GM12892 (cell line): ENCODE data around the gene CRIP1.

ENCODE experiments used
- DNase-seq: peaks from one replicate; pipeline ENCODE4 v3.0.0; 2011; ENCODE audit not compliant: insufficient read length
- FAIRE-seq: peaks from 2 replicates; lab custom pipeline; 2011; peaks lifted over from hg19 to GRCh38; lab: Jason Lieb, UNC
- POLR2A ChIP-seq: IDR thresholded peaks from 2 replicates; pipeline ENCODE4 v1.6.1; 2011; ENCODE audit warnings: low read depth, low read length, control low read depth
- POLR2AphosphoS5 ChIP-seq: IDR thresholded peaks from 2 replicates; pipeline ENCODE4 v1.6.1; 2011; ENCODE audit warnings: low read depth, low read length, control low read depth
- TAF1 ChIP-seq: IDR thresholded peaks from 2 replicates; pipeline ENCODE4 v1.6.1; 2011; ENCODE audit warnings: low read depth, mild to moderate bottlenecking, control low read depth, low read length, borderline replicate concordance

CRIP1 gene

DNA sequence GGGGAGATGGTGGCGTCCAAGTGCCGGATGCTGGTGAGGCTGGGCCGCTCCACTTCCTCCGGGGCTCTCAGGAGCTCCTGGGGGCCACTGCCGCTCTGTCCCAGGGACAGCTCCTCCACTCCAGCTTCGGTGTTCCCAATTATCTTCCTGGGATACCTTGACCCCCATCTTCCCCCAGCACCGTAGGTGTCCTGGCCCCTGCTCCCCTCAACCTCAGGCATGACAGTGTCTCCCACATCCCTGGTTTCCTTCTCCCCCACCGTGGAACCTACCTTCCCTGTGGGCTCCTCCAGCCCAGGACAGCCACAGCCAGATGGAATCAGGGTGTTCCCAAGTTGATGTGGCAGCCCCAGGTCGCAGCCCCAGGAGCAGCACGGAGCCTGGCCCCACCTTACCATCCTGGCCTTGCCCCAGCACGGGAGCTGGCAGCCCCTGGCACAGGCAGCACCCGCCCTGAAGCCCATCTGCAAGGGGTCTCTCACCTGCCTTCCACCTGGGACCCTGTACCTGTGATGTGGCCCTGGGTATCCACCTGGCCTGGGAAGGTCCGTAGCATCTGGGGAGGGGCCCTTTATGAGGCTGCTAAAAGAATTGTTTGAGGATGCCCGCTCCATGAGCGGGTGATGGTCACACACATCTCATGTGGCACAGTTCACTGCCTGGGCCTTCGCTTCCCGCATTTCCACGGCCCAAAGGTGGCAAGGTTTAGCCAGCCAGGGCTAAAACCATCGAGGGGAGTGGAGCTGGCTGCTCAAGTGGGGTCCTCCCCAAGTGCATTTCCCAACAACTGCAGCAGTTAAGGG lies 43.8 kb downstream of the CRIP1 start:
- TF ChIP-seq TAF1 (no peak), POLR2AphosphoS5 (no peak), POLR2A (no peak)
- DNase-seq (no peak), FAIRE-seq (no peak)

DNA sequence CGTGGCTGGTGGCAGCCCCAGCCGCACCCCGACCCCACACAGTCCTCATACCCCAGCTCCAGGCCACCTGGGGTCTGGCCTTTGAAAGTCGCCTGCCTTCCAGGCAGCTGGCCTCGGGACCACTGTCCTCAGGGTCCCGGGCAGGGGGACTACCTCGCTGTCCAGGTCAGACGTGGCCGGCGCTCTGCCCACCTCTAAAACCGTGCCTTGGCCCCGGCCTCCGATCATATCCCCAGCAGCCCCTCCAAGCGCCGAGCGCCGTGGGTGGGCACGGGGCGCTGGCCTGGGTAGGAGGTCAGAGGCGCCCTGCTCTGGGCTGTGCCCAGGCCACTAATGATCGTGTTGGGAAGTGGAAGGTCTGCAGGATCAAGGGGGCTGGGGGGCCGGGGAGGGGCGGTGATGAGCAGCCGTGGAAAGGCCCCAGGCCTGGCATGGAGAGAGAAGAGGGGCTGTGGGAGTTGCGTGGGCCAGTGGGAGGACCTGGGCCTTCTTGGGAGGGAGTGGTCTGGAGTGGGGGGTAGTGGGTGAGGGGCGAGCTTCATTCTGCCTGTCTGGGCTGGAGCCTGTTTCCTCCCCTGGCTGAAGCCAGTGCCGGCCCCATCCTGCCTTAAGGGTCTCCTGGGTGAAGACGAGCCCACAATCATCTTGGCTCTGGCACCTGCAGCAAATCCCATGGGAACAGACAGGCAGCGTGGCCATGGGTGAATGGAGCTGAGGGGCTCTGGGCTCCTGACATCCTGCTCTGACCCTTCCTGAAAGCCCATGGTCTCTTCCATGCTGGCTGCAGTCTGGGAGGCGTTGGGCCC lies 44.6 kb downstream of the CRIP1 start:
- DNase-seq (no peak), FAIRE-seq (no peak)
- TF ChIP-seq POLR2AphosphoS5 (no peak), POLR2A (no peak), TAF1 (no peak)

DNA sequence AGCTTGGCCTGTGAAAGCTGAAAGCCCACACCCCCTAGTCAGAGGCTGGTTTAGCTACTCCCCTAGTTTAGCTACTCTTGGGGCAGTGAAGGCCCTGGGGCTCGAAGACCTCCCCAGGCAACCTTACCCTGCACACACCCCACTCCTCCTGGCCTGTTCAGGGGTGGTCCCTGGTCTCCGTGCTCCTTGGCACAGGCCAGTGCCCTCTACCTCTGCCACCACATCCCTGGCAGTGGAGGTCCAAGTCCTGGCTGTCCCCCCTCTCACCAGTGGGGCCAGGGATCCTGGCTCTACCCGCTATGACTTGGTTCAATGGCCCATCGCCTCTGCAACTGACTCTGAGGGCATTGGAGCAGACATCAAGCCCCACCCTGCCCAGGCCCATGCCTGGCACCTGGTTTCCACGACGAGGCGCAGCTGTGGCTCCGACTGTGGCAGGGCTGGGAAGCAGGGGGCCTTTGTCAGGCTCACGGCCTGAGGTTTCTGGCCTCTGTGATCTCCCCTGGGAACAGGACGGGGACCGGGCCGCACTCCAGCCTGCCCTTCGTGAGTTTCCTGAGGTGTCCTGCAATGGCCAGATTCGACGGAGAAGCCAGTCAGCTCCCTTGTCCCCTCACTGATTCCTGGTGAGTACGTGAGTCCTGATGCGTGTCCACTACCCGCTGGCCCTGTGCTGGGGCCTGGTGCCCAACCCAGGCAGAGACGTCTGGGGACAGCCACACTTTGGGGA lies 45.4 kb downstream of the CRIP1 start:
- FAIRE-seq = no peak
- TF ChIP-seq POLR2A (no peak), POLR2AphosphoS5 (no peak), TAF1 (no peak)
- no peak for DNase-seq

DNA sequence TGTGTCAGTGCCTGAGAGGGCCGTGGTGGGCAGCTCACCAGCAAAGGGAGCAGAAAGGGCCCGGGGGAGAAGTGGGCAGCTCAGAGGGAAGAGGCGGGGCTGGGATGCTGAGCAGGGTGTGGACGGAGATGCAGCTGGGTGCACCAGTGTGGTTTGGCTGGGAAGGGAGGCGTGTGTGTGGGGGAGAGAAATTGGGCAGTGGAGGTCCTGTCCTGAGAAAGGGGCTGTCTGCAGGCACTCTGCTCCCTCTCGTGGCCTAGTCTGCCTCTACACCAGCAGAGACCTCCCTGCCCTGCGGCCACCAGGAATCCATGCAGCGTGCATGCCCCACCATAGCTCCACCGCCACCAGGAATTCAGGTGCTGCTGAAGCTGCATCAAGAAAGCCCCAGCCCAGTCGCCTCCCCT lies 46.1 kb downstream of the CRIP1 start:
- peak; percentile 17 for FAIRE-seq
- peak; percentile 76 for DNase-seq
- no peak for TF ChIP-seq POLR2A
- no peak for TF ChIP-seq TAF1
- TF ChIP-seq POLR2AphosphoS5 = no peak

DNA sequence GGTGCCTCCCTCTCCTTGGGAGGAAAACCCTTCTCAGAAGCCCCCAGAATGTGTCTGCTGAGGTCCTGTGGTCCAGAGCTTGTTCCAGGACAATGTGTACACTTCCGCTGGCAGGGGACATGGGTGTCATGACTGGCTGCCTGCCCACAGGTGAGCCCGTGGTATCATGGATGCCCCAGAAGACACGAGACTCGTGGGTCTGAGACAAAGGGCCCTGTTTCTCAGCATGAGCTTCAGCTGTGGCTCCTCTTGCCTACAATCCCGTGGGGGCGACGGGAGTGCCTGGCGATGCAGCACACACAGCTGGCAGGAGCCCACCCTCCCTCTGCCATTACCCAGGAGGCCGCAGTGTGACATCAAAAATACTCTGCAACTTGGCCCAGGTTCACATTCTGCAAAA lies 46.7 kb downstream of the CRIP1 start:
- DNase-seq = no peak
- no peak for FAIRE-seq
- no peak for TF ChIP-seq TAF1
- no peak for TF ChIP-seq POLR2AphosphoS5
- TF ChIP-seq POLR2A = no peak

DNA sequence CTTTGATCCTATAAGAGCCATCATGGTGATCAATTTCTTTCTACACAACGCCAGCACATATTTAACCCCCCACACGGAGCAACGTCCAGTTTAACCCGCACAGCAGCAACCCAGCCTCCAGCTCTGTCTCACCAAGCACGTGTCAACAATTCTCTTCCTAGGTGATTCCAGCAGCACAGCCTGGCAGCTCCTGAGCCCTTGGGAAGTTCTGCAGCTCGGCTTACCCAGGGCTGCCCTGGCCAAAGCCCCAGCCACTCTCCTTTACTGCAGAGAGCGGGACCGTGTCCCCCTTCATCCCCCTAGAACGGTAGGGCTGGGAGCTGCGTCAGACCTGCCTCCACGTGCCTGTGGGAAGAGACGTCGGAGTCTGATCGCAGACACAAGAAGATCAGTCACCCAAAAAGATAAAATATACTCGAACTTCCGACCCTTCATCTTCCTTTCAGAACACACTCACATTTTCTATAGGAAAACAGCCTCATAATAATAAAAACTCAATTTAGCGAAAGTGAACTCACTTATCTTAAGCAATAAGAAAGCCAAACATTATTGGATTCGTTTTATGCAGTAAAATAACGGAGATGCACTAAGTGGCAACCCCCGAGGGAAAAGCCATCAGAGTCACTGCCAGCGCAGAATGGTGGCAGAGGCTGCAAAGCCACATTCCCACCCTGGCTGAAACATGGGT lies 47.3 kb downstream of the CRIP1 start:
- TF ChIP-seq POLR2AphosphoS5 (no peak), TAF1 (no peak), POLR2A (no peak)
- DNase-seq (no peak), FAIRE-seq (no peak)

DNA sequence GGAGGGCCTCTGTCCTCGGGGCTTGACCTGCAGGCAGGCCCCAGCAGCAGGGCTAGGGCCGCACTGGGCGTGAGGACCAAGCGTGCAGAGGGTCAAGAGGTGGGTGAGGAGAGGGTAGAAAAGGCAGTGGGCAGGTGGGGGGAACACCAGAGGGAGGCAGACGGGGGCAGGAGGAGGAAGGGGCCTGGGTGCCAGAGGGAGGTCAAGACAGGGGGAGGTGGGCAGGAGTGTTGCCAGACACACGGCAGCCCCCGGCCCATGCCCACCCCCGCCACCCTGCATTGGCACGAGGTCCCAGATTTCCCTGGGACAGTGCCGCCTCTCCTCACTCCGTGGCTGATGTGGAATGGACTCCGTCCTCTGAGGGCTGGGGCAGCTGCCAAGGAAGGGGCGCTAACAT lies 47.9 kb downstream of the CRIP1 start:
- DNase-seq (no peak), FAIRE-seq (no peak)
- TF ChIP-seq POLR2A (no peak), TAF1 (no peak), POLR2AphosphoS5 (no peak)

DNA sequence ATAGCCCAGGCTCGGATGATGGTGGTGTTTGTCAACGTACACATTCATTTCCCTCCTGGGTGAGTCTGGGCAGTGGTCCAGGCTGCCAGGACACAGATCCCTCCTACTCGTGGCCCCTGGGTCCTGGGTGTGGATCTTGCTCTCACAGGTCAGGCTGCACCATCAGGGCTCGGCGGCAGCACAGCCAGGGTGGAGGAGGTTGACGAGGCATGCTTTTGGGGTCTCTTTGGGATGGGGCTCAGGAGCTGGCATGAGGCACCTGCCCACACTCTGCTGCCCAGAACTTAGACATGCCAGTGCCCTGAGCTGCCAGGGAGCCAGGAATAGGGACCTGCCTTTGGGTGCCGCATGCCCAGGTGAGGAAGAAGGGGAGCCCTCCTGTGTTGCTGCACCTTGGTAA lies 49.4 kb downstream of the CRIP1 start:
- DNase-seq (no peak), FAIRE-seq (no peak)
- TF ChIP-seq POLR2AphosphoS5 (no peak), TAF1 (no peak), POLR2A (no peak)

DNA sequence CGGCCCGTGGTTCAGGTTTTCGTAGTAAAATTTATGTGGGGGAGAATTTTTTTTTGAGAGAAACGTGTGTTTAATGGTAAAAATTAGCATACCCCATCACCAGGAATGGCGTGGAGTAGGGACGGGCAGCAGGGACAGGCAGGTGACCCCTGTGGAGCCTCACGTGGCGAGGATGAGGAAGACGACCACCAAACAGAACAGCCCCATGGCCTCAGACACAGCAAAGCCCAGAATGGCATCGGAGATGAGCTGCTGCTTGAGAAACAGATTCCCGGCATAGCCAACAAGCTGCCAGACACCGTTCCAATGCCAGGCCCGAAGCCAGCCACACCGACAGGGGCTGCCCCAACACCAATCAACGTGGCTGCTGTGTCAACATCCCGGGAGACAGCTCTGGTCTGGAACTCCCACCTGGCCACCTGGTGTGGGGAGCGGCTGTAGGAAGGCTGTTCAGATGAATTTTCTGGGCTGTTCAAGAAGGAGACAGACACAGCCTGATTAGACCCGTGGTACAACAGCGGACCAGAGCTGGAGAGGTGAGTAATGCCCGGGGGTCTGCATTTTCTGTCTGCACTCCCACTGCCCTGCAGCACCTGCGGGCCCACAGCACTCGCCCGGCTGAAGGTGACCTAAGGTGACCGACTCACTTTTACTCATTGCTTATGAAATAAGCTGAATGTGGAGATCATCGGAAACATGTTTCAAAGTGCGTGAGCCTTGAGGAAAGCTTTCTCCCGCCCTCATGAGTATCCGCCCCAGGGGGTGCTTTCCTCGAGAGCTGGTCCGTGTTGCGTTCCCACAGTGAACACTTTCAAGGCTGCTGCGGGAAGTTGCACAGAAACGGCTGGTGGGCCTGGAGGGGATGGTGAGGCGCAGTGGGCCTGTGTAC lies 50.2 kb downstream of the CRIP1 start:
- FAIRE-seq = no peak
- no peak for TF ChIP-seq POLR2A
- TF ChIP-seq POLR2AphosphoS5 = no peak
- no peak for TF ChIP-seq TAF1
- DNase-seq = no peak

DNA sequence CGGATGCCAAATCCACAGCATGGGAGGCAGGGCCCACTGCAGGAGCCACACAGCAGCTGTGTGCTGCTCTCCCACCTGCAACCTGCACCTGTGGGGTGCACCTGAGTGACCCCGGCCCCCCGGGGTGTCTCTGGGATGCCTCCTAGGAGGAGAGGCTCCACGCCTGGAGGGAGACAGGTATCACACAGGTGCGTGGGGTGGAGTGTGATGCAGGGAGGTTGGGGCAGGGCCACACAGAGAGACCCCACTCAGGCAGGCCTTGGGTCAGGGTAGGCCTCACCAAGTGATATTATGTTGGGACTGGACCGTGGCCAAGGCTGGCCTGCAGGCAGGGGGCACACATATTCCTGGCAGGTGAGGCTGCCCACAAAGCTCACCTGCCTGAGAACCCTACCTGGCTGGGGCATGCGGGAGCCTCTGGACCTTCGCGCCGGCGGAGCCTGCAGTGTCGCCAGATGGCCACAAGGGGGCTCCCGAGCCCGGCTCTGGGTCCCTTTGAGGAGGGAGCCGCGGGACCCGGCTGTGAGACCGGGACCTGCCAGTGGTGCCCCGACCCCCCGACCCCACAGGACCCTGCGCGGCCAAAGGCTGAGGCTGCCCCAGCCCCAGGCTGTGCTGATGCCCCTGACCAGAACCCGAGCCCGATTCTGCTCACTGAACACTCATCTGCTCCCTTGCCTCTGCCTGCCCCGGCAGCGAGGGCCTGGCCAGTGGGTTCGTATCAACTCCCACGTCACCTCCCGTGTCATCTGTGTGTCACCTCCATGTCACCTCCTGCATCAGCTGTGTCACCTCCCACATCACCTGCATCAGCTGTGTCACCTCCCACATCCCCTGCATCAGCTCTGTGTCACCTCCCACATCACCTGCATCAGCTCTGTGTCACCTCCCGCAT lies 51.1 kb downstream of the CRIP1 start:
- no peak for TF ChIP-seq TAF1
- TF ChIP-seq POLR2A = no peak
- no peak for TF ChIP-seq POLR2AphosphoS5
- DNase-seq (peak; percentile 92), FAIRE-seq (peak; percentile 61)
